ENCODE measurements around the gene FNDC3B.

The FNDC3B gene

DNA sequence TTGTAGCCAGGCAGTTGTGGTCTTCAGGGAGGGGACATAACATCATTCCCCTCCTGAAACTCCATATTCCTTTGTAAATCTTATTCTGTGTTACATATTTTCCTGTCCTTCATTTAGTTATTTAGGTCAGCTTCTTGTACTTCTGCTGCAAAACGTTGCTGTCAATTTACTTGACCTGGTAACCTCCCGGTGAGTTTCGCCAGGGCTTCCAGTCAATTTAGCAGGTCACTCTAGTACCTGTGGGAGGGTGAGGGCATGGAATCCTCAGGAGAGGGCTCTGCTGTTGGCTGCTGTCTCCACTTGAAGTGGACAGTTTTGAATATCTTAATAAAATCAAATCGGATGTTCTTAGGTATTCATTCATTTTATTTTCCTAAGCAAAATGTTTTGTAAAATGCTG is 29.6 kb downstream of the FNDC3B start:
- FAIRE-seq: no peak
- no peak for DNase-seq (ENCODE audit: insufficient read length, low spot score)
- TF ChIP-seq, protein P1, sequence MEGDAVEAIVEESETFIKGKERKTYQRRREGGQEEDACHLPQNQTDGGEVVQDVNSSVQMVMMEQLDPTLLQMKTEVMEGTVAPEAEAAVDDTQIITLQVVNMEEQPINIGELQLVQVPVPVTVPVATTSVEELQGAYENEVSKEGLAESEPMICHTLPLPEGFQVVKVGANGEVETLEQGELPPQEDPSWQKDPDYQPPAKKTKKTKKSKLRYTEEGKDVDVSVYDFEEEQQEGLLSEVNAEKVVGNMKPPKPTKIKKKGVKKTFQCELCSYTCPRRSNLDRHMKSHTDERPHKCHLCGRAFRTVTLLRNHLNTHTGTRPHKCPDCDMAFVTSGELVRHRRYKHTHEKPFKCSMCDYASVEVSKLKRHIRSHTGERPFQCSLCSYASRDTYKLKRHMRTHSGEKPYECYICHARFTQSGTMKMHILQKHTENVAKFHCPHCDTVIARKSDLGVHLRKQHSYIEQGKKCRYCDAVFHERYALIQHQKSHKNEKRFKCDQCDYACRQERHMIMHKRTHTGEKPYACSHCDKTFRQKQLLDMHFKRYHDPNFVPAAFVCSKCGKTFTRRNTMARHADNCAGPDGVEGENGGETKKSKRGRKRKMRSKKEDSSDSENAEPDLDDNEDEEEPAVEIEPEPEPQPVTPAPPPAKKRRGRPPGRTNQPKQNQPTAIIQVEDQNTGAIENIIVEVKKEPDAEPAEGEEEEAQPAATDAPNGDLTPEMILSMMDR (IDR thresholded peaks at IDR 0.05; ENCODE audit: insufficient read depth, missing control alignments): no peak

DNA sequence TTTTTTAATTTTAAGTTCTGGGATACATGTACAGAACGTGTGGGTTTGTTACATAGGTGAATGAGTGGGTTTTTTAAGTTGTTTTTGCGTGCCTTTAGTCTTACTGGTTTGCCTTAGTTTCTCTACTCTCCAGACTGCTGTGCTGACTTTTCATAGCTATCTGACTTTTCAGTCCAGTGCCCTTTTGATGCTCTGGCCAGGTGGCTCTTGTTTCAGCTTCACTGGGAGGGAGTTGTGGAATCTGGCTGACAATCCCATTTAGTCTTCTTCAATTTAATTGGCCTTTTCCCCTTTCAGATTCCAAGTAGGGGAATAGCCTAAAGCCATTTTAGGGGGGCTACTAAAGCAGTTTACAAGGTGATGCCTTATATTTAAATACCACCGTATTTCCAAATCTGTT is 30.1 kb downstream of the FNDC3B start:
- TF ChIP-seq, protein P1 (IDR thresholded peaks at IDR 0.05; ENCODE audit: insufficient read depth, missing control alignments): no peak
- no peak for FAIRE-seq
- no peak for DNase-seq (ENCODE audit: insufficient read length, low spot score)

DNA sequence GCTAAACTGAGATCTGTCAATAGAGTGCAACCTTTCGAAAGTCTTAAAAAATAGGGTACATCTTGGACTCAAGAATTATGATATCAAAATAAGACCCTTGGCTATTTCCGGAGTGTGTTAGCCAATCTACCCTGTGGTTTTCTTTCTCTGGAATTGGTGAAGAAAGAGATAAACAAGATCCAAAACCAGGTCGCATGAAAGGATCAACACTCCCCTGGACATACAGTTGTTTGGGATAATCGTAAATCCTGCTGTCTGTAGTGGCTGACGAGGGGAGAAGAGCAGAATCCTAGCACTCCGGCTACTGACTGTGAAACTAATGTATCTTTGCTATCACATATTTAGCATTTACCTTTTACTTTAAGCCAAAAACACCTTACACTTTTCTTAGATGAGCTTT is 30.9 kb downstream of the FNDC3B start:
- FAIRE-seq (no peak), DNase-seq (ENCODE audit: insufficient read length, low spot score) (no peak)
- TF ChIP-seq, protein P1 (IDR thresholded peaks at IDR 0.05; ENCODE audit: insufficient read depth, missing control alignments): no peak

DNA sequence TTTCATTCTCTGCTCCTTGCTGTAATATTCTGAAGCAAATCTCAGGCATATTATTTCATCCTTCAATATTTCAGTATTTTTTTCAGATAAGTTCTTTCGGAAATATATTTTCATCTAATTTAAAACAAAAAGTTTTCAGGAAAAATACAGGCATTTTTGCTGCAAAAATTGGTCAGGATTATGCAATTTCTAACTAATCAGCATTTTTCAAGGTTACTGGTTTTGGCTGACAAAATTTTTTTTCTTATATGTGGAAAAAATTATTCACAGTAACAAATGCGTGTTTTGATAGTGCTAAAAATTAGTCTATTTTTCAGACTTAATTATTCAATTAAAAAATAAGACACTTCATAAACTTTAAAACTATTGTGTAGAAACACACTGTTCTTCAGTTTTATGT is 31.4 kb downstream of the FNDC3B start:
- TF ChIP-seq, protein P1 (IDR thresholded peaks at IDR 0.05; ENCODE audit: insufficient read depth, missing control alignments): no peak
- no peak for FAIRE-seq
- no peak for DNase-seq (ENCODE audit: insufficient read length, low spot score)

DNA sequence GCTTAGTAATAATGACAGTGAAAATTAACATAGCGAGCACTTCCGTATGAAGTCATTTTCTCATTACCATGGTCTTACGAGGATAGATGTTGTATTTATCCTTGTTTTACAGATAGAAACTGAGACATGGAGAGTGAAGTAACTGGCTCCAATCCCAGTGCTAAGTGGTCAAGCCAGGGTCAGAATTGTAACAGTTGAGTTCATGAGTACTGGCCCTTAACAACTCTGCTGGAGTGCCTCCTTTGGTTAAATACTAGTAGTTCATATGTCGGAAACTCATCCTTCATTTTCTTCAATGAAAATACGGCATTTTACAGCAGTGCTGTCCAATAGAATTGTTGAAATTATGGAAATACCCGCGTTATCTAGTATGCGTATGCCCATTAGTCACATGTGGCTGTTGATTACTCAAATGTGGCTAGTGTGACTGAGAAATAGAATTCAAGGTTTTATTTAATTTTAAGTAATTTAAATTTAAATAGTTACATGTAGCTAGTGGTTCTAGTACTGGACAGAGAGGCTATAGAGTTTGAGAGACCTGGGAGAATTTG is 32.5 kb downstream of the FNDC3B start:
- TF ChIP-seq, protein P1 (IDR thresholded peaks at IDR 0.05; ENCODE audit: insufficient read depth, missing control alignments): no peak
- no peak for DNase-seq (ENCODE audit: insufficient read length, low spot score)
- FAIRE-seq: no peak

DNA sequence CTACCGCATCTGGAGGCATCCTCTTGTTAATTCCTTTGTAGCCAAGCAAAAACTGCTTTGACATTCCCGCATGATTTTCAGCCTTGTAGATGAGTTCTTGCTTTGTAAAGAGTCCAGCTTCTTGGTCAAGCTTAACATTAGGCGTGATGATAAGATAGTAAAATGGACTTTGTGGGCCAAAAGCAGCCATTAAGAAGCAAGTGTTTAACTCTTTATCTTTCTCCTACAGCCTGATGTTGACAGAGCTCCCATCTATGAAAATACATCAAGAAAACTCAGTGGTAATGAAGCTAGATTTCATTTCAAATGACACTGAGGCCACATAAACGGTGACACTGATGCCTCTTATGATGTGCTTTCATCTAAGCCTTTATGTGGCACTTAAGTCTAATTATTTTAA is 33.2 kb downstream of the FNDC3B start:
- TF ChIP-seq, protein P1 (IDR thresholded peaks at IDR 0.05; ENCODE audit: insufficient read depth, missing control alignments): no peak
- DNase-seq (ENCODE audit: insufficient read length, low spot score) (no peak), FAIRE-seq (no peak)

DNA sequence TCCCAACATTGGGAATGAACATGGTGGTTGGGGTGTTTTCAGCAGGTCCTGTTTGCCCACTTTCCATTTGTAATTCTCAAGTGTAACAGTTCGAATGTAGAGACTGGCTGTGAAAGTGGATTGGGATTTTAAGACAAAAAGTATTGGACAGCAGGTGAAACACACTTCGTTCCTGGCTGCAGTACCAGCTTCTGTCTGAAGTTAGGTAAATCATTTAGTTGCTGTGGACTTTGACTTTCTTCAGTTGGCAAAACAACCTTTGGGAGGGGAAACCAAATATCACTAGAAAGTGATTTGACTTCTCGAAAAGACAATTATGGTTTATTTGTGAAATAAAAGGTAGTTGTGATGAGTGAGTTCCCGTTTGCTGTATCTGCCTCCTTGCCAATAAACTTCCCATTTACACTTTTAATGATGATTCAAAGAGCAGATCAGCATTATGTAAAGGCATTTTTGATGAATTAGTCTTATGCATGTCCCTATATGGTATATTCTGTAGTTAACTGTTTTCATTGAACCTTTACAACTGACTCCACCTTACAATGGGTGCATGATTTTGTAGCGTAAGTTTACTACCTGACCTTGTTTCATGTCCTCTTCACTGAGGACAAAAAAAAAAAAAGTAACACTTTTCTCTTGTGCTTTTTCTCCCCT is 34.0 kb downstream of the FNDC3B start:
- FAIRE-seq: no peak
- DNase-seq (ENCODE audit: insufficient read length, low spot score): no peak
- TF ChIP-seq, protein P1 (IDR thresholded peaks at IDR 0.05; ENCODE audit: insufficient read depth, missing control alignments): no peak
